ENCODE data around the gene FRY.

- no peak for TF ChIP-seq REST (IDR thresholded peaks at IDR 0.05; ENCODE audit: low read depth)
- TF ChIP-seq EP300 (IDR thresholded peaks at IDR 0.05; ENCODE audit: borderline replicate concordance) = no peak
- no peak for TF ChIP-seq CREB1 (IDR thresholded peaks at IDR 0.05; ENCODE audit: low read depth)
- no peak for TF ChIP-seq CEBPB (IDR thresholded peaks at IDR 0.05)
- TF ChIP-seq MAX (IDR thresholded peaks at IDR 0.05) = no peak
- TF ChIP-seq RAD21 (IDR thresholded peaks at IDR 0.05; ENCODE audit: low read depth) = no peak
- no peak for TF ChIP-seq FOXM1 (IDR thresholded peaks at IDR 0.05; ENCODE audit: borderline replicate concordance, low read depth)
- TF ChIP-seq NFIC (IDR thresholded peaks at IDR 0.05) = no peak
- TF ChIP-seq TCF12 (IDR thresholded peaks at IDR 0.05; ENCODE audit: low read depth) = no peak
- TF ChIP-seq TEAD4 (IDR thresholded peaks at IDR 0.05) = no peak
- no peak for TF ChIP-seq YY1 (IDR thresholded peaks at IDR 0.05; ENCODE audit: low read depth)
- TF ChIP-seq EGR1 (IDR thresholded peaks at IDR 0.05) = no peak
- TF ChIP-seq USF1 (IDR thresholded peaks at IDR 0.05) = no peak
- no peak for TF ChIP-seq ZBTB7A (IDR thresholded peaks at IDR 0.05; ENCODE audit: low read depth)
Observed at GRCh38 chr13:31986676-31987470, 44.7 kb upstream of the FRY start.
